Measurements from ENCODE around the gene ERC2.

Gene ERC2

DNA sequence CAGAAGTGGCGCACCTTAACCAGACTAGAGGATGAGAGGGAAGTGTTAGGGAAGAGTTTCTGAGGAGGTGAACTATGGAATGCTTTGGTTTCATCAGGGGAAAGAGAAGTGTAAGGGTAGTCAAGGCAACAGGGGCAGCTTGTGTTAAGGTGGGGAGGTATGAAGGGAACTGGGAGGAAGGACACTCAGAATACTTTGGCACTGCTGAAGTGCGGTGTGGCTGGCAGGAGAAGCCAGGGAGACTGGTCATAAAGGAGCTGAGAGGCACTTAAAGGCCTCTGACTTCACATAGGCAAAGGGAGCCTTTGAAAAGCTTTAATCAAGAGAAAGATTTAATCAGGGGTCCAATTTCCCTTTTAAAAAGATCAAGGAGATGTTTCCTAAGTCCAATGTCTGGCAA lies 129.0 kb downstream of the ERC2 start:
- Histone ChIP-seq H3K9me3 (ENCODE audit: control insufficient read depth, insufficient read depth, low read length) (no peaks in the 10 kb centered on the region), H3K4me1 (ENCODE audit: insufficient read depth, low read length) (no peaks in the 10 kb centered on the region), H3K9ac (ENCODE audit: low read depth, low read length) (no peak overlapping the region), H3K36me3 (ENCODE audit: insufficient read depth, low read length) (no peaks in the 10 kb centered on the region)

DNA sequence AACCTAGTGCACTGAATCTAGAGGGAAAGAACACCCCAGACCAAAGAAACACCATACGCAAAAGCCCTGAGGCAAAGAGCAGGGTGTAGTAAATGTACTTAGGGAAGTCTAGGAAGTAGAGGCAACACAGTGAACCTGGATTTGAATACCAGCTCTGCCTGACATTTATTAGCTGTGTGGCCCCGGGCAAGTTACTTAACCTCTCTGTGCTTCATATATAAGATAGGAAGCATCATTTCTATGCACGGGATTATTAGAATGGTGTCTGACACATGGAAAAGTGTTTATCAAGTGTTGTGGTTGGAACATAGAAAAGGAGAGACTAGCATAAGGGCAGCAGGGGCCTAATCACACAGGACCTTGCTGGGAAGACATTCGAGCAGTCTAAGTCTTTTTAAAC lies 132.2 kb downstream of the ERC2 start:
- Histone ChIP-seq H3K4me1 (ENCODE audit: insufficient read depth, low read length) (no peaks in the 10 kb centered on the region), H3K36me3 (ENCODE audit: insufficient read depth, low read length) (no peaks in the 10 kb centered on the region), H3K9me3 (ENCODE audit: control insufficient read depth, insufficient read depth, low read length) (no peaks in the 10 kb centered on the region), H3K9ac (ENCODE audit: low read depth, low read length) (no peak overlapping the region)

DNA sequence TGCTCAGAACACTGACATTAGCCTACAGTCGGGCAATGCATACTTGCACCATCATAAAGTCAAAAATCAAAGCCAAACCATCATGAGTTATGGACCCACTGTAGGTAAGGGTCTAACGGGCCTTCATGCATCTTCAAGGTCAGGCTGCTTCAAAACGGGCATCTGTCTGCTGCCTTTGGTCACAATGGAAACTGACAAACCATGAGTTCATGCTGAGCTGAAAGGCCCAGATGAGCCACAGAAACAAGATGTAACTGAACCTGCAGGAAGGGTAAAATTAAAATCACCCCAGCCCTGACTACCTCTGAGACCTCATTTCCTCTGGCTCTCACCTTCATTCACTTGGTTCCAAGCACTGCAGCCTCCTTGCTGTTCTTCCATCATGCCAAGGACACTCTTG lies 143.8 kb downstream of the ERC2 start:
- H3K9ac ChIP-seq (ENCODE audit: low read depth, low read length) = no peak overlapping the region
- H3K4me1 ChIP-seq (ENCODE audit: insufficient read depth, low read length) = peaks cover 12% of the 10 kb centered on the region
- no peaks in the 10 kb centered on the region for H3K36me3 ChIP-seq (ENCODE audit: insufficient read depth, low read length)
- H3K9me3 ChIP-seq (ENCODE audit: control insufficient read depth, insufficient read depth, low read length) = no peaks in the 10 kb centered on the region

DNA sequence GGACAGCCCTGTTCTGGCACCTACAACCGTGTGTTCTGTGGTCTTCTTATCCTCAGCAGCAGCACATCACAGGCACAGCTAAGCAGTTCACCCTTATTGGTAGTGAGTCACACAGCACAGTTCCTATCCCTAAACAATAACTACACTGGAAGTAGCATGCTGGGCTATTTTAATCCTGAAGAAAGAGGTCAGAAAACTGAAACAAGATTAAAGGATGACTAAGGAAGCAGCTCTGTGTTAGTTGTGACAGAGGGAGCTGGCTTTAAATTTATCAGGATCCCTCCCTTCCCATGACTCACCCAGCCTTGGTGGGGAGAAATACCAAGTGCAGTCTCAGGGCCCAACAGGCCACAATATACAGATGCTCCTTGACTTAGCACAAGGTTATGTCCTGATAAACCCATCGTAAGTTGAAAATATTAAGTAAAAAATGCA lies 144.3 kb downstream of the ERC2 start:
- Histone ChIP-seq H3K9ac (ENCODE audit: low read depth, low read length) (no peak overlapping the region), H3K9me3 (ENCODE audit: control insufficient read depth, insufficient read depth, low read length) (no peaks in the 10 kb centered on the region), H3K36me3 (ENCODE audit: insufficient read depth, low read length) (no peaks in the 10 kb centered on the region), H3K4me1 (ENCODE audit: insufficient read depth, low read length) (peaks cover 12% of the 10 kb centered on the region)

DNA sequence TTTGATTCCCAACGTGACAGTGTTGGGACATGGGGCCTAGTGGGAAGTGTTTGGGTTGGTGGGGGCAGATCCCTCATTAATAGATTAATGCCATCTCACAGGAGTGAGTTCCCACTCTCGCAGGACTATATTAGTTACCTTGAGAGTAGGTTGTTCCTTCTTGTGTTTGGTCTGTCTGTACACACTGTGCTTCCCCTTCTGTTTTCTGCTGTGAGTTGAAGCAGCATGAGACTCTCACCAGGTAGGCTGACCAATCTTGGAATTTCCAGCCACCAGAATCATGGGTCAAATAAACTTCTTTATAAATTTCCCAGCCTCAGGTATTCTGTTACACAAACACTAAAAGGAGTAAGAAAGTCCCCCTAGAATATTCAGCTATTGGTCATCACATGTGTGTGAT lies 145.4 kb downstream of the ERC2 start:
- Histone ChIP-seq H3K36me3 (ENCODE audit: insufficient read depth, low read length) (no peaks in the 10 kb centered on the region), H3K4me1 (ENCODE audit: insufficient read depth, low read length) (peaks cover 12% of the 10 kb centered on the region), H3K9ac (ENCODE audit: low read depth, low read length) (no peak overlapping the region), H3K9me3 (ENCODE audit: control insufficient read depth, insufficient read depth, low read length) (no peaks in the 10 kb centered on the region)

DNA sequence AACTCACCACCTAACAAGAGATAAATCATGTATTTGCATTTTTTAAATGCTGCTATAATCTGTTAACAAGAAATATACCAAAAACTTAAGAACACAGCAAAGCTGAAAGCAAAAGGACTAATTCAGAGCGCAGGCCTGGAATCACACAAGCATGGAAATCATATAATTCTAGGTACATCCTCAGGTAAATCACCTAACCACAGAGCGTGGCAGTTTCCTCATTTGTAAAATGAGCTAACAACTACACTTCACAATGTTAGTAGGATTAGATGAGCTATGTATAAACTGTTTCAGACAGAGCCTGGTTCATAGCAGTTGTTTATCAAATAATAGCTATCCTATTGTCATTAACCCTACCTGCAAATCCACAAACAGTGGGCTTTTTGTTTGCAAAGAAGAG lies 146.4 kb downstream of the ERC2 start:
- H3K4me1 ChIP-seq (ENCODE audit: insufficient read depth, low read length) = peaks cover 12% of the 10 kb centered on the region
- H3K9me3 ChIP-seq (ENCODE audit: control insufficient read depth, insufficient read depth, low read length) = no peaks in the 10 kb centered on the region
- no peak overlapping the region for H3K9ac ChIP-seq (ENCODE audit: low read depth, low read length)
- no peaks in the 10 kb centered on the region for H3K36me3 ChIP-seq (ENCODE audit: insufficient read depth, low read length)

DNA sequence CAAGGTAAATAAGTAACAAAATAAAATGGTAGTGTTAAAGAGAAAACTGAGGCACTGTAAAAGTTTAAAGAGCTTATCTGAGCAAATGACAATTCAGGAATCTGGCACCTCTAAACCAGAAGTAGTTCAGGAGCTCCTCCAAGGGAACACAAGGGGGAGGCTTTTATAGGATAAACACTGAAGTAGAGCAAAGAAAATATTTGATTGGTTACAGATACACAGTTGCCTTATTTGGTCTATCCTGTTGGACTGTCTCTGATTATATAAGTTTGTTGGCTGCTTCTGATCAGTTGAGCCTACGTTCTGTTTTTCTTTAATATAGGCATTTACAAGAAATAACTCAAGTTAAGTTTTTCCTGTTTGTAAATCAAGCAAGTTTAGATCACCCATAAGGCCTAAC lies 146.9 kb downstream of the ERC2 start:
- peaks cover 12% of the 10 kb centered on the region for H3K4me1 ChIP-seq (ENCODE audit: insufficient read depth, low read length)

DNA sequence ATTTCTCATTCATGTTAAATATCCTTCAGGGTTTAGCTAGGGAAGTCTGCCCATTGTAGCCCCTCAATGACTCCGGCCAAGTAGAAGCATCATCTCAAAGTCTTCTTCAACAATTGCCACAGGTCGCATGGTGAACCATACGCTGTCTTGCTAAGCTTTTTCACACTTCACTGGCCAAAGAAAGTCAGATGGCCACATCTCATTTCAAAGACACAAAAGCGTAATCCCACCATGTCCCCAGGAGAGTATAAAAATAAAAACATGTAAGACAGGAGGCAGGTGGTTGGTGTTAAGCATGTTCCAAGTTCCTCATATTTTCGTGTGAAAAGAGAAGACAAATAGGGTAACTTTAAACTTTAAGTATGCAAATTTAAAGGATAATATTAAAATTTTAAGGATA lies 147.4 kb downstream of the ERC2 start:
- H3K36me3 ChIP-seq (ENCODE audit: insufficient read depth, low read length) = no peaks in the 10 kb centered on the region
- peaks cover 14% of the 10 kb centered on the region for H3K4me1 ChIP-seq (ENCODE audit: insufficient read depth, low read length)

More for the DNA sequence above, 146.9 kb downstream of the ERC2 start:
- Histone ChIP-seq H3K9me3 (ENCODE audit: control insufficient read depth, insufficient read depth, low read length) (no peaks in the 10 kb centered on the region), H3K36me3 (ENCODE audit: insufficient read depth, low read length) (no peaks in the 10 kb centered on the region), H3K9ac (ENCODE audit: low read depth, low read length) (no peak overlapping the region)

DNA sequence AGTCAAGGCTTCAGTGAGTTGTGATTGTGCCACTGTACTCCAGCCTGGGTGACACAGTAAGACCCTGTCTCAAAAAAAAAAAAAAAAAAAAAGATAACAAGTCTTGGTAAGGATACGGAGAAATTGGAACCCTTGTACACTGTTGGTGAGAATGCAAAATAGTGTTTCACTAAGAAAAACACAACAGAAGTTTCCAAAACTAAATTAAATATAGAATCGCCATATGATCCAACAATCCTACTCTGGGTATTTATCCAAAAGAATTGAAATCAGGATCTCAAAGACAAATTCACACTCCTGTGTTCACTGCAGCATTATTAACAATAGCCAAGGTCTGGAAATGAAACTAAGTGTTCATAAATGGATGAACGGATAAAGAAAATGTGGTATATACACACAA lies 149.4 kb downstream of the ERC2 start:
- no peaks in the 10 kb centered on the region for H3K9me3 ChIP-seq (ENCODE audit: control insufficient read depth, insufficient read depth, low read length)
- no peaks in the 10 kb centered on the region for H3K36me3 ChIP-seq (ENCODE audit: insufficient read depth, low read length)
- H3K4me1 ChIP-seq (ENCODE audit: insufficient read depth, low read length) = peaks cover 13% of the 10 kb centered on the region; the same call in 1 of the 2 replicates
- no peak overlapping the region for H3K9ac ChIP-seq (ENCODE audit: low read depth, low read length)

More for the DNA sequence above, 147.4 kb downstream of the ERC2 start:
- no peaks in the 10 kb centered on the region for H3K9me3 ChIP-seq (ENCODE audit: control insufficient read depth, insufficient read depth, low read length)
- H3K9ac ChIP-seq (ENCODE audit: low read depth, low read length) = no peak overlapping the region

DNA sequence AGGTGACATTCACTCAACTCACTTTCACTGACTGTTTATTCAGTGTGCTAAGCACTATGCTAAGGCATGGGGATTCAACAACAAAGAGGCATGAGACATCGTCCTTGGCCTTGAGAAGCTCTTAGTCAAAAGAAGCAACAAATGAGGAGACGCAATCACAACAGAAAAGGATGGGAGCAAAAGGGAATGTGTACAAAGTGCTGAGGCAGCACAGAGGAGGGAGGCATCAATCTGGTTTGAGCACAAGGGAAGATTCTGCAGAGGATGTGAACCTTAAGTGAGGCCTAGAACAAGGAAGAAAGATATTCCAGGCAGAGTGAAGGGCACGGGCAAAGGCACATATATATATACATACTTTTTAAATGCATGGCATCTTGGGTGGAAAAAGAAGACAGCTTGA lies 151.3 kb downstream of the ERC2 start:
- Histone ChIP-seq H3K9ac (ENCODE audit: low read depth, low read length) (no peak overlapping the region), H3K9me3 (ENCODE audit: control insufficient read depth, insufficient read depth, low read length) (no peaks in the 10 kb centered on the region), H3K36me3 (ENCODE audit: insufficient read depth, low read length) (no peaks in the 10 kb centered on the region), H3K4me1 (ENCODE audit: insufficient read depth, low read length) (0 out of 2 replicates have a peak, but pooled peaks cover 6% of the 10 kb centered on the region)

DNA sequence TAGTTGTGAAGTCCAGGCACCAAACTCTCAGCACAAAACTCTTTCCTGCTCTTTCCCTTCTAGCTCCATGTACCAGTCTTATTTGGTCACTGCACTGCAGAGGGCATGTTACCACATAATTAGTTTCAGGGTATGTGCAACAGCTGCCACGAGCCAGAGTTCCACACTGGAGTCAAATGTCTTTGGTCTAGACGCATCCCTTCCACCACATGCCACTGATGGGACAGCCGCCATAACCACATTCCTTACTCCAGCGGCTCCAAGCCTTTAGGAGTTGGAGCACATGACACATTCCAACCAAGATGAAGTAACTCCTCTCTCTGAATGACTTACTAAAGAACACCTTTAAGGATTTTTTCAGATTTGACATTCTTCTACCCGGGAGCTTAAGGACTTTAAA lies 153.4 kb downstream of the ERC2 start:
- H3K36me3 ChIP-seq (ENCODE audit: insufficient read depth, low read length) = no peaks in the 10 kb centered on the region
- no peaks in the 10 kb centered on the region for H3K9me3 ChIP-seq (ENCODE audit: control insufficient read depth, insufficient read depth, low read length)
- peaks cover 9% of the 10 kb centered on the region; the same call in 1 of the 2 replicates for H3K4me1 ChIP-seq (ENCODE audit: insufficient read depth, low read length)
- no peak overlapping the region for H3K9ac ChIP-seq (ENCODE audit: low read depth, low read length)

DNA sequence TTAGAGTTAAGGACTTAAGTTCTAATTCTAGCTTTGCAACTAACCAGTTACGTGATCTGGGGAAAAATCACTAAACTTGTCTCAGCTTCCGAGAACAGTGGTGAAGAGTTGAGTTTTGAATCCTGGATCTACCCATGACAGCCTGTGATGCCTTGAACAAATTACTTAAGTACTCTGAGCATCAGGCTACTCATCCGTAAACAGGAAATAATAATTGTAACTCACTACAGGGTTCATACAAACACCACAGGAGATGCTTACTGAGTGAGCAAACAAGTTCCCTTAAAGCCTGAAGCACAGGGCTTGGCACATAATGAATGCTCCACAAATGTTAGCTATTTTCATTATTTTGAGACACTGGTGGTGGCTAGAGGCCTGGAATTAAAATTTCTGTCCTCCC lies 158.8 kb downstream of the ERC2 start:
- no peaks in the 10 kb centered on the region for H3K36me3 ChIP-seq (ENCODE audit: insufficient read depth, low read length)
- H3K9me3 ChIP-seq (ENCODE audit: control insufficient read depth, insufficient read depth, low read length) = no peaks in the 10 kb centered on the region
- peaks cover 9% of the 10 kb centered on the region; the same call in 1 of the 2 replicates for H3K4me1 ChIP-seq (ENCODE audit: insufficient read depth, low read length)
- H3K9ac ChIP-seq (ENCODE audit: low read depth, low read length) = no peak overlapping the region

DNA sequence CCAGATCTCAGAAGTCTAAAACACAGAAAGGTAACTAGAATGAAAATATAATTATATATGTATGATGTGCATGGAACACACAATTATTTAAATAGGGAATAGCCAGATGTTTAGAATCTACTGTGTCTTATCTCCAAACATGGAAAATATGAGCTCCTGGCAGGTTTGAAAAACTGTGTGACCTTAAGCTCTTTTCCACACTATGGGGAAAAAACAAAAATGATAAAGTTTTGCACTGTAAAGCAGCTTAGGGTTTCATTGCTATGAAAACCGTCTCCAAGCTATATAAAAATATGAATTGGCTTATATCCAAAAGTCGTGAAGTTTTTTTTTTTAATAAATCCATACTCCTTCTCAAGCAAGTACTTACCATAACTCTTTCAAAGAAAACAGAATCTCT lies 159.8 kb downstream of the ERC2 start:
- H3K9me3 ChIP-seq (ENCODE audit: control insufficient read depth, insufficient read depth, low read length) = no peaks in the 10 kb centered on the region
- peaks cover 9% of the 10 kb centered on the region; the same call in 1 of the 2 replicates for H3K4me1 ChIP-seq (ENCODE audit: insufficient read depth, low read length)
- H3K36me3 ChIP-seq (ENCODE audit: insufficient read depth, low read length) = no peaks in the 10 kb centered on the region
- H3K9ac ChIP-seq (ENCODE audit: low read depth, low read length) = no peak overlapping the region

DNA sequence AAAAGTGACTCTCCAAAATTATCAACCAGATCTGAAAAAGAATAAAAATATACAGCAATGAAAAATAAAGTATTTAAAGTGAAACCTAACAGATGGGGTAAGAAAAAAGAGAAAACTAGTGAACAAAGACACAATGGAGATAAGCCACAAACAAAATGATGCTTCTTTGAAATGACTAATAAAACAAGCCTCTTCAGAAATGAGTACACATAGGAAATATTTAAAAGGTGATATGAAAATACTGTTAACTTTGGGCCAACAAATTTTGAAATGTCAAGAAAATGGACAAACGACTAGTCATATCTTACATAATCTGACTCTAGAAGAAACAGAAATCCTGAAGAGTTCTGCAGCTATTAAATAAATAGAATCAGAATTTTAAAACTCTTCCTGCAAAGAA lies 164.2 kb downstream of the ERC2 start:
- Histone ChIP-seq H3K4me1 (ENCODE audit: insufficient read depth, low read length) (peaks cover 12% of the 10 kb centered on the region), H3K36me3 (ENCODE audit: insufficient read depth, low read length) (no peaks in the 10 kb centered on the region), H3K9ac (ENCODE audit: low read depth, low read length) (no peak overlapping the region), H3K9me3 (ENCODE audit: control insufficient read depth, insufficient read depth, low read length) (no peaks in the 10 kb centered on the region)

DNA sequence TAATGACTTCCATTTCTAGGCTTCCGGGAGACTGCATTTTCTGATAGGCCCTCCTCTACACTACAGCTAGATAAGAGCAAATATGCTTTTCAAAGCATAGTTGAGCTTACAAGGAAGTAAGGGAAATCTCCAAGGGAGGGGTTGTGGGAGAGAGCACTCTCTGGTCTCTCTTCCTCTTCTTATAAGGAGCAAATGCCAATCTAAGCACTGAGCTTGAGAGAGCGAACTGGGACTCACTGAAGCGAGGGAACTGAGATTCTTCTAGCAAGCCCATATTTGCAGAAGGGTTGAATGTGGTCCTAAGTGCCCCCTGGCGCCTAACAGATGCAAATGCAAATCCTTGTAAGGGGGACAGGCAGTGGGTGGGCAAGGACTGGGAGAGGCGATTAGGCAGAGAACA lies 164.8 kb downstream of the ERC2 start:
- Histone ChIP-seq H3K9ac (ENCODE audit: low read depth, low read length) (no peak overlapping the region), H3K4me1 (ENCODE audit: insufficient read depth, low read length) (peaks cover 12% of the 10 kb centered on the region), H3K36me3 (ENCODE audit: insufficient read depth, low read length) (no peaks in the 10 kb centered on the region), H3K9me3 (ENCODE audit: control insufficient read depth, insufficient read depth, low read length) (no peaks in the 10 kb centered on the region)

DNA sequence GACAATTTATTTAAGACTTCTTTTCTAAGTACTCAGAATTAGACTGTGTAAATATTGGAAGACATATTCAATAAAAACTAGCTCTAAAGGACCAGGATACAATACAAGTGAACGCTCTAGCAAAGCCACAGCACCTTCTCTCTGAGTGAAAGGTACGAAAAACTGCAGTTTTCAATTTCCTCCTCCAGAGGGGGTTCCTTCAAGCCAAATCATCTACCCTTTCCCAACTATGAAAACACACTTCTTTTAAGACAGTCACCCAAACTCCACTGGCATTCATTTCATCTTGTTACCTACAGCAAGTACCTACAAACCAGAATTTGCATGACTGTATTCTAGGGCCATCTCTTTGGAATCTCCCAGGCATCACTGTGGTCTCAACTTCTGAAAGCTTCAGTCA lies 165.8 kb downstream of the ERC2 start:
- Histone ChIP-seq H3K9ac (ENCODE audit: low read depth, low read length) (no peak overlapping the region), H3K9me3 (ENCODE audit: control insufficient read depth, insufficient read depth, low read length) (no peaks in the 10 kb centered on the region)

More for the DNA sequence above, 165.8 kb downstream of the ERC2 start:
- H3K4me1 ChIP-seq (ENCODE audit: insufficient read depth, low read length) = peaks cover 12% of the 10 kb centered on the region
- H3K36me3 ChIP-seq (ENCODE audit: insufficient read depth, low read length) = no peaks in the 10 kb centered on the region
